HG03175 (cell line): ENCODE results near the gene KREMEN2.

Experiments used
- ATAC-seq: cut with Tn5 transposase; IDR thresholded peaks from one replicate; pipeline ENCODE4 v1.9.1; 2021; ENCODE audit warnings: mild to moderate bottlenecking, moderate library complexity; ENCODE audit not compliant: unreplicated experiment

The KREMEN2 gene

DNA sequence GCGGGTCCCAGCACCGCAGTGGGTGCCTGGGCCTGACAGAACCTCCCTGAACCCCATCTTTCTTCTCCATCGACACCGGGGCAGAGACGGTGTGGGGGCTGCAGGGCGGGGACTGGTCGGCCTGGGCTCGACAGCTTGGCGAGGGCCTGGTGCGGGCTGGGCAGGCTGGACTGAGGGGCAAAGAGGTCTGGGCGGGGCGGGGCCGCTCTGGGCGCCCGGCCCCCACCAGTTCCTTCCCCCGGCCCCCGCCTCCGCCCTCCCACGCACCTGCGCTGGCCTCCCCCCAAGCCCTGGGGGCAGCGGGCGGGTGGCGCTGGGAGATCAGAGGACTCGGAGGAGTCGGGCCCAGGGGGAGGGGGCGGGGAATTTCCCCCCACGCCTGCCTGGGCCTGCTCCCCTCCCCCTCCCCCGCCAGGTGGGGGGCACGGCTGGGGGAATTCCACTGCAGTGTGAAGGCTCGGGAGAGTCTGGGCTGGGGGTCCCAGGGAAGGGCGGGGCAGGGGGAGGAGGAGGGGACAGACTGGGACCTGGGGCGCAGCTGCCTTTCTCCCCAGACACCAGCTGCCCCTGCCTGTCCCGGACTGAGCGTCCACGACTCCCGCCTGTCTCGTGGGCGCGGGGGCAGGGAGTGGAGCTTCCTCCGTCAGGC lies 877 bp upstream of the KREMEN2 start:
- no peak for ATAC-seq

GRCh38 chr16:2964475-2965336 lies 631 bp downstream of the KREMEN2 start:
- no peak for ATAC-seq

- no peak for ATAC-seq
Observed at GRCh38 chr16:2966043-2966807, 2.1 kb downstream of the KREMEN2 start.

DNA sequence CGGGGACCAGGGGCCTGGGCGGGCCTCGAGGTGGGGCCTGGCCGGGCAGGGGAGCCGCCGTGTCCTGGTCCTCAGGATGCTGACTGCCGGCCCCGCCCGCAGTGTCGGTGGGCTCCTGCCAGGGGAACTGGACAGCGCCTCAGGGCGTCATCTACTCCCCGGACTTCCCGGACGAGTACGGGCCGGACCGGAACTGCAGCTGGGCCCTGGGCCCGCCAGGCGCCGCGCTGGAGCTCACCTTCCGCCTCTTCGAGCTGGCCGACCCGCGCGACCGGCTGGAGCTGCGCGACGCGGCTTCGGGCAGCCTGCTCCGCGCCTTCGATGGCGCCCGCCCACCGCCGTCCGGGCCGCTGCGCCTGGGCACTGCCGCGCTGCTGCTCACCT lies 2.7 kb downstream of the KREMEN2 start:
- ATAC-seq, result no peak

DNA sequence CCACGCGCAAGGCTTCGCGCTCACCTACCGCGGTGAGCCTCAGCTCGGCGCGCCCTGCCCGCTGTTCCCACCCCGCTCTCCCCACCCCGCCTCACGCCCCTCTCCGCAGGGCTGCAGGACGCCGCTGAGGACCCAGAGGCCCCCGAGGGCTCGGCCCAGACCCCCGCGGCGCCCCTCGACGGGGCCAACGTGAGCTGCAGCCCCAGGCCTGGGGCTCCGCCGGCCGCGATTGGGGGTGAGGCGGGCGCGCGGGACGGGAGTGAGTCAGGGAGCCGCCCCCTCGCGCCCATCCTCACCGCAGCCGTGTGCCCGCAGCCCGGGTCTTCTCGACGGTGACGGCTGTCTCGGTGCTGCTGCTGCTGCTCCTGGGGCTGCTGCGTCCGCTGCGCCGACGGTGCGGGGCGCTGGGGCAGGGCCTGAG lies 3.1 kb downstream of the KREMEN2 start:
- ATAC-seq, result no peak

DNA sequence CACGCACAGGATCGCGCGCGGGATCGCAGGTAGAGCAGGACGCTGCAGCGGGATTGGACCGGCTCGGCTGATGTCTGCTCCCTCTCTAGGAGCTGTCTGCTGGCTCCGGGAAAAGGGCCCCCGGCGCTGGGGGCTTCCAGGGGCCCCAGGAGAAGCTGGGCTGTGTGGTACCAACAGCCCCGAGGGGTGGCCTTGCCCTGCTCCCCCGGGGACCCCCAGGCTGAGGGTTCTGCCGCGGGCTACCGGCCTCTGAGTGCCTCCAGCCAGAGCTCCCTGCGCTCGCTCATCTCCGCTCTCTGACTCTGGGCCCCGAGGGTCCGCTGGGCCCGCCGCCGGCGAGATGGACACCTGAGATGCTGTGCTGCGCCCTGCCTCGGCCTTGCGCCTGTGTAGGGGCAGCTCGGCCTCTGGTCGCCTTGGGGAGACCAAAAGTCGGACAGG lies 3.7 kb downstream of the KREMEN2 start:
- ATAC-seq, result no peak

GRCh38 chr16:2968368-2968737 lies 4.3 kb downstream of the KREMEN2 start:
- no peak for ATAC-seq

GRCh38 chr16:2968738-2969544 lies 4.9 kb downstream of the KREMEN2 start, which contains the start of gene PAQR4:
PAQR4 (plus strand) TSS chr16:2969348; CDS start chr16:2969675, 327 bp downstream.
- peak; percentile 74 for ATAC-seq

- peak; percentile 37 for ATAC-seq
Observed at GRCh38 chr16:2969545-2970521, 5.8 kb downstream of the KREMEN2 start.

- ATAC-seq, result no peak
Observed at GRCh38 chr16:2970563-2970962, 6.5 kb downstream of the KREMEN2 start.

- ATAC-seq, result no peak
Observed at GRCh38 chr16:2971134-2971984, 7.3 kb downstream of the KREMEN2 start.

DNA sequence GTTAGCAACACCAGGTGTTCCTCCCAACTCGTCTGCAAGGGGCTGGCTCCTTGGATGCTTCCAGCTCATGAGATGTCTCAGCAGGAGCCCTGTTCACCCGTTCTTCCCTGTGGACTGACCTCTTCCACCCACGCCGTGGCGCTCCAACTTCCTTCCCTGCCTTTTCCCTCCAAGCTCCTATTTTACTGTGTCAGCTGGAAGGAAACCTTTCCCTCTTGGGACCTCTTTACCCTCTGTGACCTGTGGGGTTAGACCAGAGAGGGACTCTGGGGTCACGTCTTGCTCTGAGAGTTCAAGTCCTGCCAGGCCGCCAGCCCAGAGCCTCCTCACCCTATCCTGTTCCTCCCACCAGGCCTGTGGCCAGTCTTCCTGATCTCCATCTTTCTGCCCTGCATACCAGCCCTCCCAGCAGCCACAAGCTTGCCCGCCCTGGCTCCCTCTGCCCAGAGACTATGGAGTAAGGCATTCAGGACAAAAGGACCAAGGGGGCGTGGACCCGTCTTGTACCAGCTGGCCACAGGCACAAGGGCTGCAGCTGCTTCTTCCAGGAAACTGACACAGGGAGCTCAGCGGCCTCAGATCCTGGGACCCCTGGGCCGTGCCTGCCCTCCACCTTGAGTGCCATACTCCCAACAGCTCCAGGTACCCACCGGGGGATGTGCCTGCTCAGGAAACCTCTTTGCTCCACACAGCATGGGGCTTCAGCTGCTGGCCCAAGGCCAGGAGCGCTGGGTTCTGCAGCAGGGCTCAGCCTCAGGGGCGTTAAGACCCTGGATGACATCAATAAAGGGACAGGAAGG lies 8.1 kb downstream of the KREMEN2 start:
- ATAC-seq, result no peak

DNA sequence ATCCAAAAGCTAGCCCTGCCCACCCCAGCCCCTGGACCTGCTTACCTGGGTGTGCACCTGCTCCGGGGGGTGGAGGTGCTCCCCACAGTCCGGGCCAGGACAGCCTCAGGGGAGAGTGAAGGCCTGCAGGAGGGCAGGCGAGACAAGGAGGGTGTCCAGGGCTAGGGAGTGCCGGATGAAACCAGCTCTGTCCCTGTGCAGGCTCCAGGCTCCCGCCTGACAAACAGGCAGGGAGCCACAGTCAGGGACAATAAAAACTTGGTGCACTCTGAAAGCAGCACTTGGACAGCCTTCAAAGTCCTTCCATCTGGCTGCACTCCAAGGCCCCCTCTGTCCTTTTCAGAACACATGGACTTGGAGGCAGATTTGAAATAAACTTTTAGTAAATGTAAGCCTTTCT lies 9.0 kb downstream of the KREMEN2 start:
- ATAC-seq, result no peak

GRCh38 chr16:2973605-2974318 lies 9.7 kb downstream of the KREMEN2 start:
- ATAC-seq, result no peak

DNA sequence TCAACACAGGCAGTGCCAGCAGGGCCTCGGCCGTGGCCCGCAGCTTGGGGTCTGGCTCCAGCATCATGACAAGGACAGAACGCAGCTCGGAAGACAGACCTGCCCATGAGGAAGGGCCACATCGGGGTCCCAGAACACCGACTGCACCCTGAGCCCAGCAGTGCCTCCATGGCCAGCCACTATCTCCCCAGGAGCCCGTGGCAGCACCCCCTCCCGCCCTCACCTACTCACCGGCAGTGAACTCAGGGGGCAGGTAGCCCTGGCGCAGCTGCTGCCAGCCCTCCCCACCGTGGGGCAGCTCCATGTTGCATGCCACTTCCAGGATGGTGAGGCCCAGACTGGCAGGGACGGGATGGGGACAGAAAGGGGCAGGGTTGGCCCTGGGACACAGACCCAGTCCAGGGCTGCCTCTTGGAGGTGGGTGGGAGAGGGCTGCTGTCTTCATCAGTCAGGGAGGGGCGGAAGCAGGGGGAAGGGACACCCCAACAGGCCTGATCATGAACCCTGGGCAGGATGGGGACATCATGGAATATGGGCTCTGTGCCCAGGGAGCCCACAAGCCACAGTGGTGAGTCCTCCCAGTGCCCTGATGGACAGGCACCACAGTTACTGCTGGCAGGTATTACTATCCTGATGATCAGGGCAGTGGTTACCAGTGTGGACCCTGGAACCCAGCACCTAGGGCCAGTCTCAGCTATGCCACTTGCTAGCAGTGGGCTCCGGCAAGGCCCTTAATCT lies 10.4 kb downstream of the KREMEN2 start:
- no peak for ATAC-seq

GRCh38 chr16:2975161-2975795 lies 11.2 kb downstream of the KREMEN2 start:
- no peak for ATAC-seq
